Stimulated activated naive CD8-positive, alpha-beta T cell treated with anti-CD3 and anti-CD28 coated beads, Interleukin-15, amount 100 ng/mL, for 72 hours (primary cell): ENCODE data around the gene ZNF202.

Source experiments
- ATAC-seq: fragments of 150-1000 bp; cut with Tn5 transposase; 2 replicates; pipeline ENCODE4 v1.10.0; 2021; ENCODE audit warnings: mild to moderate bottlenecking, moderate library complexity
- DNase-seq, 2 donors: peaks; one replicate each; pipeline ENCODE4 v3.0.0; 2021 to 2022
- H3K27ac Mint-ChIP-seq, 2 donors: one replicate each; pipeline ENCODE4 v1.8.0; 2022; ENCODE audit warnings: mild to moderate bottlenecking in 2 of 2, mixed read lengths in 2 of 2, moderate library complexity in 2 of 2
- H3K27me3 Mint-ChIP-seq: one replicate; pipeline ENCODE4 v1.8.0; 2022; ENCODE audit warnings: mixed read lengths
- H3K4me1 Mint-ChIP-seq: one replicate; pipeline ENCODE4 v1.8.0; 2022; ENCODE audit warnings: mild to moderate bottlenecking, mixed read lengths
- H3K4me3 Mint-ChIP-seq, 2 donors: one replicate each; pipeline ENCODE4 v1.8.0; 2022; ENCODE audit warnings: mild to moderate bottlenecking in 2 of 2, mixed read lengths in 2 of 2, moderate library complexity in 1 of 2
- H3K9me3 Mint-ChIP-seq, 2 donors: one replicate each; pipeline ENCODE4 v1.8.0; 2022; ENCODE audit warnings: mixed read lengths in 2 of 2

Gene ZNF202

GRCh38 chr11:123678246-123678645, 63.2 kb downstream of the ZNF202 start:
- no peaks in the 10 kb centered on the region for H3K27me3 Mint-ChIP-seq
- no peak overlapping the region for H3K27ac Mint-ChIP-seq

GRCh38 chr11:123677510-123677909, 64.0 kb downstream of the ZNF202 start:
- Mint-ChIP-seq H3K4me3 (no peak overlapping the region), H3K9me3 (no peaks in the 10 kb centered on the region), H3K4me1 (peaks cover 17% of the 10 kb centered on the region), H3K27ac (no peak overlapping the region), H3K27me3 (no peaks in the 10 kb centered on the region)
- ATAC-seq, result no peak
- no peak for DNase-seq

More at GRCh38 chr11:123678246-123678645, 63.2 kb downstream of the ZNF202 start:
- Mint-ChIP-seq H3K4me3 (no peak overlapping the region), H3K4me1 (peaks cover 17% of the 10 kb centered on the region), H3K9me3 (no peaks in the 10 kb centered on the region)
- no peak for DNase-seq
- no peak for ATAC-seq

- no peak for DNase-seq
- no peak for ATAC-seq
- no peaks in the 10 kb centered on the region for H3K4me1 Mint-ChIP-seq
- no peaks in the 10 kb centered on the region for H3K27me3 Mint-ChIP-seq
- H3K27ac Mint-ChIP-seq, result no peak overlapping the region
- no peaks in the 10 kb centered on the region for H3K9me3 Mint-ChIP-seq
- H3K4me3 Mint-ChIP-seq, result no peak overlapping the region
Observed at GRCh38 chr11:123674297-123674696, 67.2 kb downstream of the ZNF202 start.
